ENCODE measurements around the gene KCTD10. TPM values are rescaled to one million over a fixed set of nuclear protein-coding genes. Genes with fewer than 3 reads are reported as not detected.
A peak's percentile ranks its signal among the peaks of the same experiment; 100 is the strongest.

Gene KCTD10
- total RNA-seq, 1 experiment from 2014 or later: 41.5 TPM

DNA sequence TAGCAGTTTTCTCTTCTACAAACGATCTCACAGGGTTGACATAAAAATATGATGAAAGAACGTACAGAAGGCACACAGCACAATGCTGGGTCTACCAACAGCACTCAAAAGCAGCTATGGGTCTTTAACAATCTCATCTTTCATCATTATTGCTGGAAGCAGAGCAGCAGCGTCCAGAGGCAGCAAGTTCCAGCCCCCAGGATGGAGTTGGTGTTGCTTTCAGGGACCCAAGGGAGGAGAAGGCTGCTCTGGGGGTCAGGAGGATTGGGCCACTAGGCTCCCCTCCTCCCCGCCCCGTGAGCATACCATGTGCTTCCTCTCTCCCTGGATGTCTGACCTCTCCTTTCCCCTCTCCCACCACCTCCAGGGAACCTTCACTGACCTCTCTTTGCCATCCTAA lies 13.3 kb downstream of the KCTD10 start:
- POLR2A ChIA-PET: no interaction called here
- TF ChIP-seq, protein P1, sequence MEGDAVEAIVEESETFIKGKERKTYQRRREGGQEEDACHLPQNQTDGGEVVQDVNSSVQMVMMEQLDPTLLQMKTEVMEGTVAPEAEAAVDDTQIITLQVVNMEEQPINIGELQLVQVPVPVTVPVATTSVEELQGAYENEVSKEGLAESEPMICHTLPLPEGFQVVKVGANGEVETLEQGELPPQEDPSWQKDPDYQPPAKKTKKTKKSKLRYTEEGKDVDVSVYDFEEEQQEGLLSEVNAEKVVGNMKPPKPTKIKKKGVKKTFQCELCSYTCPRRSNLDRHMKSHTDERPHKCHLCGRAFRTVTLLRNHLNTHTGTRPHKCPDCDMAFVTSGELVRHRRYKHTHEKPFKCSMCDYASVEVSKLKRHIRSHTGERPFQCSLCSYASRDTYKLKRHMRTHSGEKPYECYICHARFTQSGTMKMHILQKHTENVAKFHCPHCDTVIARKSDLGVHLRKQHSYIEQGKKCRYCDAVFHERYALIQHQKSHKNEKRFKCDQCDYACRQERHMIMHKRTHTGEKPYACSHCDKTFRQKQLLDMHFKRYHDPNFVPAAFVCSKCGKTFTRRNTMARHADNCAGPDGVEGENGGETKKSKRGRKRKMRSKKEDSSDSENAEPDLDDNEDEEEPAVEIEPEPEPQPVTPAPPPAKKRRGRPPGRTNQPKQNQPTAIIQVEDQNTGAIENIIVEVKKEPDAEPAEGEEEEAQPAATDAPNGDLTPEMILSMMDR (IDR thresholded peaks at IDR 0.05; ENCODE audit: insufficient read depth in 1 of 2, low read depth in 1 of 2, low read length in 1 of 2, severe bottlenecking in 1 of 2, unreplicated experiment in 1 of 2): no peak

DNA sequence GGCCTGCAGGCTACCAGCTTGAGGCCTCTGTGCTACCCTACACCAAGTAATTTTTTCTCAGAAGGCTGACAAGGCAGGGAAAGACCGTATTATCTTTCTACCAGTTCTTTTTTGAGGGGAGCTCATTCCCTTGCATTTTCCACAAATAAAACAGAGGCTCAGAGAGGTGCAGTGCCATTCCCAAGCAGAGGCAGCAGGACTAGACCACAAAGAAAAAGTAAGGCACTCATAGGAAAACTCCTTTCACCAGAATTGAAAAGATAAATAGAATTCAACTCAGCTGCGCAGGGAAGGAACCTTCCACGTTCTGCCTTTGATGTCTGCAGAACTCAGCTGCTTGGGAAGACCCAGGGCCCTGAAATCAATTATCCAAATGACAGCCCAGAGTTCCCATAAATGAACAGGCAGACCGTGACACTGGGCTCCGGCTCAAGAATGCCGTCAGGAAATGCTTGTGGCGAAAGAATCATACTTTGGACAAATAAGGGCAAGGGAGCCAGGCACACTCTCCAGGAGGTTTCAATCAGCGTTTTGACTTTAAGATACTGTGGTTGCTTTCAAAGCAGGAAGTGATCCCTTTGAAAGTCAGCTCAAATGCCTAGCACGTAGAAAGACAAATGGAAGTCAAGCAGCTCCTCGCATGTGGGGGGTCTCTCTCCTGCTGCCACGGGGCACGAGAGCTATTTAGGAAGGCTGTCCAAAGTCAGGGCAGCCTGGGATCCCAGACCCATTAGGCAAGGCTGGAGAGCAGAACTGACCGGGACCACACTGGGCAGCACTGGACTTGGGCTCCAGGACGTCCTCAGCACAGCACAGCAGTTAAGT lies 14.0 kb downstream of the KCTD10 start:
- ChIA-PET CTCF (interaction anchor here (0.9 to 3.1 kb wide), 2 partner anchors 35 to 661 kb away, joined by 5 to 18 read pairs; partner anchors contain the start of gene IFT81), POLR2A (interaction anchor here (0.6 to 1.2 kb wide), 3 partner anchors 14 to 318 kb away, joined by 3 to 8 read pairs (median 6); partner anchors contain the start of genes KCTD10 and UBE3B)
- no peaks in the 10 kb centered on the region for H3K9me3 Mint-ChIP-seq (ENCODE audit: unreplicated experiment)
- H3K27ac Mint-ChIP-seq (ENCODE audit: unreplicated experiment): peak overlapping the region; percentile 95
- Histone ChIP-seq H3K27me3 (replicated peaks; ENCODE audit: control insufficient read depth, insufficient read depth, low read length) (no peaks in the 10 kb centered on the region), H3K36me3 (ENCODE audit: control insufficient read depth, insufficient read depth, low read length) (peaks cover 2% of the 10 kb centered on the region), H3K4me3 (ENCODE audit: low read depth, low read length) (no peak overlapping the region), H3K4me1 (peaks cover 43% of the 10 kb centered on the region), H3K9me3 (no peaks in the 10 kb centered on the region)
- peak overlapping the region; percentile 65 for H3K4me3 Mint-ChIP-seq (ENCODE audit: unreplicated experiment)
- TF ChIP-seq, protein P1 (IDR thresholded peaks at IDR 0.05; ENCODE audit: insufficient read depth in 1 of 2, low read depth in 1 of 2, low read length in 1 of 2, severe bottlenecking in 1 of 2, unreplicated experiment in 1 of 2): no peak
- H3K4me1 Mint-ChIP-seq (ENCODE audit: low read depth, unreplicated experiment): peaks cover 47% of the 10 kb centered on the region
- H3K27me3 Mint-ChIP-seq (ENCODE audit: insufficient read depth, unreplicated experiment): no peaks in the 10 kb centered on the region
- peak in 1 of 2 experiments; percentile 39 for DNase-seq
- H3K36me3 Mint-ChIP-seq (ENCODE audit: insufficient read depth, unreplicated experiment): peaks cover 48% of the 10 kb centered on the region
- intact Hi-C loops (cut with micrococcal nuclease; ENCODE audit: unreplicated experiment): no loop called here
- no TSS peak for BruUV-seq (replicated peaks)

More for the DNA sequence above, 13.3 kb downstream of the KCTD10 start:
- Mint-ChIP-seq H3K4me3 (ENCODE audit: unreplicated experiment) (no peak overlapping the region), H3K36me3 (ENCODE audit: insufficient read depth, unreplicated experiment) (peaks cover 48% of the 10 kb centered on the region), H3K27ac (ENCODE audit: unreplicated experiment) (peak overlapping the region; percentile 36), H3K9me3 (ENCODE audit: unreplicated experiment) (no peaks in the 10 kb centered on the region), H3K27me3 (ENCODE audit: insufficient read depth, unreplicated experiment) (no peaks in the 10 kb centered on the region), H3K4me1 (ENCODE audit: low read depth, unreplicated experiment) (peaks cover 45% of the 10 kb centered on the region)
- no peaks in the 10 kb centered on the region for H3K9me3 ChIP-seq
- intact Hi-C loops (cut with micrococcal nuclease; ENCODE audit: unreplicated experiment): no loop called here
- peaks cover 2% of the 10 kb centered on the region for H3K36me3 ChIP-seq (ENCODE audit: control insufficient read depth, insufficient read depth, low read length)
- peaks cover 43% of the 10 kb centered on the region for H3K4me1 ChIP-seq
- no TSS peak for BruUV-seq (replicated peaks)
- DNase-seq: no peak
- H3K27me3 ChIP-seq (replicated peaks; ENCODE audit: control insufficient read depth, insufficient read depth, low read length): no peaks in the 10 kb centered on the region
- no peak overlapping the region for H3K4me3 ChIP-seq (ENCODE audit: low read depth, low read length)
- CTCF ChIA-PET: interaction anchor here (3.1 kb wide), 1 partner anchor 36 kb away, joined by 18 read pairs; no protein-coding TSS in a partner anchor

DNA sequence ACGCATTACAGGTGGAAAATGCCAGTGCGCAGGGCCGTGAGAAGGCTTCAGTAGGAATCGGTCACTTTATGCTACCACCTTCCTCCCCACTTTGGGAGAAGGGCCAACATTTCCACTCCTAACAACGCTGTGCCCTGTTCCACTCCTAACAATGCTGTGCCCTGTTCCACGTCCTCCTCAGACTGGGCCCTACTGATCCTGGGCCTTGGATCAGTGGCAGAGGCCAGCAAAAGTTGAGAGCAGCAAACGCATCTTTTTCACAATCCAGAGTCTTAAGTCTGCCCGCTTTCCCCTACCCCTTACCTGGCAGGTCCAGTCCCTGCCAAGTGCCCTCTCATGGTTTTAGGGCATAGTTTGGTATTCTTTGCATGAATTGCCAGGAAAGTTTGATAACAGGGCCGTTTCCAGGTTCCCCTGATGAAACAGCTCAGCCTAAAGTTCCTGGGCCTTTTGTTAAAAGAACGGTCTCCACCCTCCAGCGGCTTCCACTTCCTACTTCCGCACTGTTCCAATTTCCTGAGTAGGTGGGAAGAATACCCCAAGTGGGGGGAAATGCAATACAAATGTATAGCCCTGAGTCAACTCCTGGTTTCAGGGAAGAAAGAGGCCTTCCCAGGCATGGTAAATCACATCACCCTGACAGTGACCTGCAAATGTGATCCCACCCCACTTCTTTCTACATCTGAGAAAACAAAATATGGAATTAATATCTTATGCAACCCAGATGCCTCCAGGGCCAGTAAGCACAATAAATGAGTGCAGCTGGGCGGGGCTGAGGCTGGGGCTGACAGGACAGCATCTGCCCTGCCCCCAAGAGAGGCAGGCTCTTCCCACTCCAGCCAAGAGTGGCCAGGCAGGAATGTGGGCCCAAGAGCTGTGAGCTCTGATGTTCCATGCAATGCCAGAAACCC lies 15.0 kb downstream of the KCTD10 start:
- H3K27ac Mint-ChIP-seq (ENCODE audit: unreplicated experiment): peak overlapping the region; percentile 95
- H3K9me3 Mint-ChIP-seq (ENCODE audit: unreplicated experiment): no peaks in the 10 kb centered on the region
- POLR2A ChIA-PET: interaction anchor here (0.6 to 1.3 kb wide), 4 partner anchors 15 to 317 kb away, joined by 3 to 23 read pairs (median 7); partner anchors contain the start of genes KCTD10 and UBE3B

More for the DNA sequence above, 15.0 kb downstream of the KCTD10 start:
- H3K27me3 ChIP-seq (replicated peaks; ENCODE audit: control insufficient read depth, insufficient read depth, low read length): no peaks in the 10 kb centered on the region
- H3K9me3 ChIP-seq: no peaks in the 10 kb centered on the region
- peak overlapping the region; percentile 18 for H3K4me3 ChIP-seq (ENCODE audit: low read depth, low read length)
- CTCF ChIA-PET: interaction anchor here (0.9 to 3.1 kb wide), 5 partner anchors 15 to 662 kb away, joined by 4 to 18 read pairs (median 8); partner anchors contain the start of genes IFT81, KCTD10 and UBE3B
- Mint-ChIP-seq H3K36me3 (ENCODE audit: insufficient read depth, unreplicated experiment) (peaks cover 50% of the 10 kb centered on the region), H3K4me1 (ENCODE audit: low read depth, unreplicated experiment) (peaks cover 47% of the 10 kb centered on the region), H3K4me3 (ENCODE audit: unreplicated experiment) (peak overlapping the region; percentile 65), H3K27me3 (ENCODE audit: insufficient read depth, unreplicated experiment) (no peaks in the 10 kb centered on the region)
- DNase-seq: peak; percentile 76 to 79
- intact Hi-C loops (cut with micrococcal nuclease; ENCODE audit: unreplicated experiment): loop anchor here (1.0 kb wide), 2 partner anchors 15 to 30 kb away; partner anchors contain the start of genes KCTD10 and UBE3B
- H3K36me3 ChIP-seq (ENCODE audit: control insufficient read depth, insufficient read depth, low read length): peaks cover 2% of the 10 kb centered on the region
- TSS peak; percentile 79 for BruUV-seq (replicated peaks)
- H3K4me1 ChIP-seq: peaks cover 43% of the 10 kb centered on the region
- TF ChIP-seq, protein P1 (IDR thresholded peaks at IDR 0.05; ENCODE audit: insufficient read depth in 1 of 2, low read depth in 1 of 2, low read length in 1 of 2, severe bottlenecking in 1 of 2, unreplicated experiment in 1 of 2): no peak

Data from Caco-2 (cell line).